Endothelial cell of umbilical vein (primary cell): ENCODE data around the gene SLC39A11. TPM values are rescaled to one million over a fixed set of nuclear protein-coding genes. Genes with fewer than 3 reads are reported as not detected.

Experiments
- BruUV-seq: library from RNA; stranded (reverse); fragments of 400-500 nt; replicated peaks from 2 replicates; lab custom pipeline; 2021; lab: Mats Ljungman, UMichigan
- CTCF ChIA-PET: fragments of 300-600, 350-600 bp; sonication (Branson Sonifier 250); formaldehyde crosslinking; loops from one replicate; lab custom pipeline; 2021; ENCODE audit warnings: antibody characterized with exemption, inconsistent platforms; lab: Charles Lee
- POLR2A ChIA-PET: fragments of 300-600, 350-600 bp; sonication (Branson Sonifier 250); formaldehyde crosslinking; loops from one replicate; lab custom pipeline; 2021; ENCODE audit warnings: antibody characterized with exemption, inconsistent platforms; lab: Charles Lee
- DNase-seq: peaks from one replicate; pipeline ENCODE4 v3.0.0-alpha.2; 2011; ENCODE audit warnings: low read depth, low spot score
- FAIRE-seq: peaks from 2 replicates; lab custom pipeline; 2011; peaks lifted over from hg19 to GRCh38; lab: Jason Lieb, UNC
- H2AFZ ChIP-seq: 2 replicates; pipeline ENCODE4 v1.6.0; 2012; ENCODE audit warnings: low read depth, low read length, control low read depth, inconsistent platforms
- H3K27ac ChIP-seq: 2 replicates; pipeline ENCODE4 v1.5.1; 2011; ENCODE audit warnings: low read depth, mild to moderate bottlenecking, control low read depth, low read length, moderate library complexity; ENCODE audit not compliant: insufficient read depth
- H3K27me3 ChIP-seq, 2 experiments: 2 replicates each; pipeline versions ENCODE4 v1.6.0 to v1.6.1; 2011; ENCODE audit warnings: low read length in 2 of 2, mixed read lengths in 1 of 2; ENCODE audit not compliant: control insufficient read depth in 2 of 2, insufficient read depth in 2 of 2
- H3K36me3 ChIP-seq, 2 experiments: 2 replicates in 1 of 2; 3 replicates in 1 of 2; pipeline ENCODE4 v1.5.1; 2011; ENCODE audit warnings: low read length in 2 of 2, mild to moderate bottlenecking in 1 of 2, moderate library complexity in 1 of 2; ENCODE audit not compliant: control insufficient read depth in 2 of 2, insufficient read depth in 2 of 2; ENCODE audit errors: extremely low read depth in 1 of 2
- H3K4me1 ChIP-seq: 3 replicates; pipeline ENCODE4 v1.5.1; 2011; ENCODE audit warnings: mild to moderate bottlenecking, low read length; ENCODE audit not compliant: control insufficient read depth, insufficient read depth; ENCODE audit errors: extremely low read depth
- H3K4me2 ChIP-seq: 2 replicates; pipeline ENCODE4 v1.6.1; 2011; ENCODE audit warnings: low read length, control low read depth, mixed read lengths; ENCODE audit not compliant: insufficient read depth
- H3K4me3 ChIP-seq, 3 experiments: fragments of 200-600 bp in 1 of 3; sonication (generic), shearing (Covaris generic) in 1 of 3; replicated peaks in 1 of 3; 2 replicates each; pipeline ENCODE4 v1.5.1; 2011 to 2016; ENCODE audit warnings: control low read depth in 3 of 3, low read length in 3 of 3, mild to moderate bottlenecking in 2 of 3, inconsistent platforms in 1 of 3, low read depth in 1 of 3, moderate library complexity in 1 of 3; ENCODE audit not compliant: insufficient read depth in 1 of 3
- H3K79me2 ChIP-seq: 2 replicates; pipeline ENCODE4 v1.6.0; 2012; ENCODE audit warnings: low read length, inconsistent platforms; ENCODE audit not compliant: control insufficient read depth, insufficient read depth
- H3K9ac ChIP-seq: replicated peaks from 2 replicates; pipeline ENCODE3; 2011; ENCODE audit warnings: low read length, control low read depth; ENCODE audit not compliant: insufficient read depth; ENCODE audit errors: extremely low read depth
- H3K9me1 ChIP-seq: replicated peaks from 3 replicates; pipeline ENCODE4 v1.6.0; 2011; ENCODE audit warnings: mild to moderate bottlenecking, low read length; ENCODE audit not compliant: control insufficient read depth, insufficient read depth; ENCODE audit errors: extremely low read depth
- H3K9me3 ChIP-seq: replicated peaks from 2 replicates; pipeline ENCODE4 v1.5.1; 2012; ENCODE audit warnings: low read length, inconsistent platforms; ENCODE audit not compliant: control insufficient read depth, insufficient read depth
- H4K20me1 ChIP-seq: replicated peaks from 2 replicates; pipeline ENCODE3; 2011; ENCODE audit warnings: mild to moderate bottlenecking, low read length; ENCODE audit not compliant: control insufficient read depth, insufficient read depth; ENCODE audit errors: extremely low read depth
- EZH2 ChIP-seq: IDR thresholded peaks from 2 replicates; pipeline ENCODE4 v1.6.1; 2012; ENCODE audit warnings: borderline replicate concordance, low read depth, mild to moderate bottlenecking, moderate library complexity, low read length, inconsistent platforms; ENCODE audit not compliant: severe bottlenecking
- FOS ChIP-seq: IDR thresholded peaks from 2 replicates; pipeline ENCODE4 v1.6.1; 2011; ENCODE audit warnings: mild to moderate bottlenecking, low read length, moderate library complexity, borderline replicate concordance; ENCODE audit not compliant: insufficient read depth
- GATA2 ChIP-seq: IDR thresholded peaks from 2 replicates; pipeline ENCODE4 v1.7.0; 2011; ENCODE audit warnings: low read depth, mild to moderate bottlenecking, moderate library complexity, mixed read lengths, low read length; ENCODE audit not compliant: insufficient read length, insufficient read depth
- JUN ChIP-seq: IDR thresholded peaks from 2 replicates; pipeline ENCODE4 v1.6.1; 2011; ENCODE audit warnings: borderline replicate concordance, low read depth; ENCODE audit not compliant: insufficient read length, insufficient read depth
- MYC ChIP-seq: IDR thresholded peaks from one replicate; pipeline ENCODE4 v1.6.1; 2011; ENCODE audit warnings: mild to moderate bottlenecking, low read depth, low read length
- POLR2A ChIP-seq: IDR thresholded peaks from 2 replicates; pipeline ENCODE4 v1.6.1; 2012; ENCODE audit warnings: low read depth, mild to moderate bottlenecking, control low read depth, low read length
- POLR2AphosphoS5 ChIP-seq: IDR thresholded peaks from 2 replicates; pipeline ENCODE4 v1.6.1; 2012; ENCODE audit warnings: low read depth, mild to moderate bottlenecking, control low read depth, low read length, moderate library complexity; ENCODE audit not compliant: insufficient read depth
- dilution Hi-C: fragments of 300-500 bp; cut with MboI; formaldehyde crosslinking; loops from one replicate; pipeline ENCODE4 v1.15.0; 2019; ENCODE audit warnings: low sequenced_read_pairs; ENCODE audit not compliant: extremely low pct_ligation_motif_present
- intact Hi-C: fragments of 100-400 bp; cut with micrococcal nuclease; formaldehyde crosslinking; loops from one replicate; pipeline ENCODE4 v1.10.0; 2022
- polyA plus RNA-seq, 4 experiments: library from polyadenylated mRNA; depleted of rRNA in 3 of 4; stranded (reverse) in 3 of 4; unstranded in 1 of 4; fragments of >200 nt; gene quantifications; 2 replicates each; pipeline versions ENCODE4 v1.2.1 to v1.2.3, GENCODE V29; 2011 to 2012; ENCODE audit warnings: missing spikeins in 1 of 4
- total RNA-seq: library from RNA; stranded (reverse); gene quantifications from 2 replicates; pipeline ENCODE4 v1.2.3, GENCODE V29; 2021
- TF ChIP-seq, protein P1 (sequence below): IDR thresholded peaks from 2 replicates; pipeline ENCODE4 v1.6.1; 2011; ENCODE audit not compliant: insufficient read depth, insufficient read length
- TF ChIP-seq, protein P2 (sequence below), 2 donors: IDR thresholded peaks; 1 replicate in 1 of 2; 2 replicates in 1 of 2; pipeline ENCODE4 v1.5.1; 2011; ENCODE audit warnings: low read length in 2 of 2, mild to moderate bottlenecking in 2 of 2, moderate library complexity in 2 of 2, control low read depth in 1 of 2, inconsistent platforms in 1 of 2, low read depth in 1 of 2; ENCODE audit not compliant: insufficient read depth in 1 of 2; ENCODE audit errors: extremely low read depth in 1 of 2

SLC39A11 gene
- total and polyA plus RNA-seq, 2 donors (not counting 3 experiments of a cell fraction or from before 2014, with no cell fraction given): 8.1 to 11.9 TPM

DNA sequence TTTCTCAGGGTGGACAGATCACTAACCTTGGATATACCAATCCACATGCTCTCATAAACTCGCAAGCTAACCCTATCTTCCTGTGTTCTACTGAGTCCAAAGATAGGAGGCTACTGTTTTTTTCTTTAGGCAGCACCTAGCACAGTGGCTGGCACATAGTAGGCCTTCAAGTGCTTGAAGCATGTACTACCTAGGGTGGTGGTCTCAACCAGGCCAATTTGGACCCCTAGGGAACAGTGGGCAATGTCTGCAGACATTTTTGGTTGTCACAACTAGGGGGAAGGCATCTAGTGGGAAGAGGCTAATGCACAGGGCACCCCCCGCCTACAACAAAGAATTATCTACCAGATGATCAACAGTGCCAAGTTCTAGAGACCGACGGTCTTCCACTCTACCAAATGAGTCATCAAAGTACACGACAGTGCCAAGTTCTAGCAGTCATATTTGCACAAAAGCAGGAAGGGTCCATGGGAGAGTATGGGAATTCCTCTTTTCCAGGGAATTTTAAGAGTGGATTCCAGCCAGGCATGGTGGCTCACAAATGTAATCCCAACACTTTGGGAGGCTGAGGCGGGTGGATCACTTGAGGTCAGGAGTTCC is 390.3 kb downstream of the SLC39A11 start:
- Histone ChIP-seq H3K4me1 (no peaks in the 10 kb centered on the region), H3K9ac (no peak overlapping the region), H3K27ac (no peak overlapping the region), H2AFZ (no peak overlapping the region), H3K27me3 (no peaks in the 10 kb centered on the region), H3K9me3 (no peaks in the 10 kb centered on the region), H3K4me3 (no peak overlapping the region), H3K4me2 (no peak overlapping the region), H3K36me3 (no peaks in the 10 kb centered on the region), H3K9me1 (no peaks in the 10 kb centered on the region), H3K79me2 (no peaks in the 10 kb centered on the region), H4K20me1 (no peaks in the 10 kb centered on the region)
- BruUV-seq: no TSS peak
- DNase-seq (no peak), FAIRE-seq (no peak)
- dilution Hi-C loops (no loop called here), intact Hi-C loops (no loop called here)
- CTCF ChIA-PET: interaction anchor here (1.3 to 1.7 kb wide), 2 partner anchors 23 to 26 kb away, joined by 3 to 5 read pairs; no protein-coding TSS in a partner anchor
- TF ChIP-seq EZH2 (no peak), JUN (peak; percentile 16)
- POLR2A ChIA-PET: no interaction called here

DNA sequence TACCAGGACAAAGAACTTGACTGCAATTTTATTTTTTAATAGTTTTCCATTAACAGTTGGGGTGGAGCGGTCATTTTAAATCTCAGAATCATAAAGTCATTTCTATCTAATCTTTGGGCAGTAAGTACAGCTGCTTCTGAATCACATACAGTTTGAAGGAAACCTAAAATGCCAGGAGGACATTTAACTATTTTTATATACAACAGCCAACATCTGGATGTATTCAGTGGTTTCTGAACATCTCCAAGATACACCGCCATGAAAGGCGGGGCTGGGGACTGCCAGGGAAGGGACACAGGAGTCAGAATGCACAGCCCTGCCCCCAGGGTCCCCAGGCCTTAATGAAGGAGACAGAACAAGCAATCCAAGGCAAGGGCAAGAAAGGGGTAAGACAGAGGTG is 392.3 kb downstream of the SLC39A11 start:
- Histone ChIP-seq H3K4me1 (no peaks in the 10 kb centered on the region), H3K27me3 (no peaks in the 10 kb centered on the region), H3K4me3 (no peak overlapping the region), H3K36me3 (no peaks in the 10 kb centered on the region), H3K4me2 (no peak overlapping the region), H3K79me2 (no peaks in the 10 kb centered on the region), H2AFZ (no peak overlapping the region), H3K9me3 (no peaks in the 10 kb centered on the region), H3K9ac (no peak overlapping the region), H3K9me1 (no peaks in the 10 kb centered on the region), H3K27ac (no peak overlapping the region), H4K20me1 (no peaks in the 10 kb centered on the region)
- POLR2A ChIA-PET: no interaction called here
- dilution Hi-C loops: no loop called here
- BruUV-seq: no TSS peak
- no peak for TF ChIP-seq MYC
- TF ChIP-seq, protein P1, sequence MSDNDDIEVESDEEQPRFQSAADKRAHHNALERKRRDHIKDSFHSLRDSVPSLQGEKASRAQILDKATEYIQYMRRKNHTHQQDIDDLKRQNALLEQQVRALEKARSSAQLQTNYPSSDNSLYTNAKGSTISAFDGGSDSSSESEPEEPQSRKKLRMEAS: no peak
- TF ChIP-seq FOS: no peak
- TF ChIP-seq GATA2: no peak
- no peak for TF ChIP-seq JUN
- TF ChIP-seq EZH2: no peak
- TF ChIP-seq POLR2A: no peak
- TF ChIP-seq, protein P2, sequence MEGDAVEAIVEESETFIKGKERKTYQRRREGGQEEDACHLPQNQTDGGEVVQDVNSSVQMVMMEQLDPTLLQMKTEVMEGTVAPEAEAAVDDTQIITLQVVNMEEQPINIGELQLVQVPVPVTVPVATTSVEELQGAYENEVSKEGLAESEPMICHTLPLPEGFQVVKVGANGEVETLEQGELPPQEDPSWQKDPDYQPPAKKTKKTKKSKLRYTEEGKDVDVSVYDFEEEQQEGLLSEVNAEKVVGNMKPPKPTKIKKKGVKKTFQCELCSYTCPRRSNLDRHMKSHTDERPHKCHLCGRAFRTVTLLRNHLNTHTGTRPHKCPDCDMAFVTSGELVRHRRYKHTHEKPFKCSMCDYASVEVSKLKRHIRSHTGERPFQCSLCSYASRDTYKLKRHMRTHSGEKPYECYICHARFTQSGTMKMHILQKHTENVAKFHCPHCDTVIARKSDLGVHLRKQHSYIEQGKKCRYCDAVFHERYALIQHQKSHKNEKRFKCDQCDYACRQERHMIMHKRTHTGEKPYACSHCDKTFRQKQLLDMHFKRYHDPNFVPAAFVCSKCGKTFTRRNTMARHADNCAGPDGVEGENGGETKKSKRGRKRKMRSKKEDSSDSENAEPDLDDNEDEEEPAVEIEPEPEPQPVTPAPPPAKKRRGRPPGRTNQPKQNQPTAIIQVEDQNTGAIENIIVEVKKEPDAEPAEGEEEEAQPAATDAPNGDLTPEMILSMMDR (IDR thresholded peaks at IDR 0.05; ENCODE audit: extremely low read depth in 1 of 2, insufficient read depth in 1 of 2, low read depth in 1 of 2, low read length in 2 of 2): no peak
- no peak for TF ChIP-seq POLR2AphosphoS5
- no peak for DNase-seq
- no peak for FAIRE-seq
- CTCF ChIA-PET: interaction anchor here (1.5 kb wide), 1 partner anchor 456 kb away, joined by 3 read pairs; no protein-coding TSS in a partner anchor
- intact Hi-C loops: no loop called here
